ENCODE data around the gene PPA1.

DNA sequence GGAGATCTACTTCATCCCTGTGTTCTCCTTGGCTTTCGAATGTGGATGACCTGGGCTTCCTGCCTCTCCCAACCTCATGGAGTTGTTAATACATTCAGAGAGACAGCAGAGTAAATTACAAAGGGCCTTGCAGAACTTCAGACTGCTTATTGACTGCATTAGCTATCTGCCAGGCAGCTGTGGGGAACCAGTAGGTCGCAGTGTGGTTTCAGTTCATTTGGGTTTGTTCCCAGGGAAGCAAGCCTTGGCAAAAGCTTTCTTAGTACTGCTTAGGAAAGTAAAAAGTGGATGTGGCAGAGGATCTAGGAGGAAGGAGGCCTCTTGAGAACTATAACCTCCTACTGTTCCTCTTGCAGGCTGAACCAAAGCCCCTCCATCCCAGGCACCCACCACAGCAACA is 41.4 kb upstream of the PPA1 start:
- TF ChIP-seq, protein P1, sequence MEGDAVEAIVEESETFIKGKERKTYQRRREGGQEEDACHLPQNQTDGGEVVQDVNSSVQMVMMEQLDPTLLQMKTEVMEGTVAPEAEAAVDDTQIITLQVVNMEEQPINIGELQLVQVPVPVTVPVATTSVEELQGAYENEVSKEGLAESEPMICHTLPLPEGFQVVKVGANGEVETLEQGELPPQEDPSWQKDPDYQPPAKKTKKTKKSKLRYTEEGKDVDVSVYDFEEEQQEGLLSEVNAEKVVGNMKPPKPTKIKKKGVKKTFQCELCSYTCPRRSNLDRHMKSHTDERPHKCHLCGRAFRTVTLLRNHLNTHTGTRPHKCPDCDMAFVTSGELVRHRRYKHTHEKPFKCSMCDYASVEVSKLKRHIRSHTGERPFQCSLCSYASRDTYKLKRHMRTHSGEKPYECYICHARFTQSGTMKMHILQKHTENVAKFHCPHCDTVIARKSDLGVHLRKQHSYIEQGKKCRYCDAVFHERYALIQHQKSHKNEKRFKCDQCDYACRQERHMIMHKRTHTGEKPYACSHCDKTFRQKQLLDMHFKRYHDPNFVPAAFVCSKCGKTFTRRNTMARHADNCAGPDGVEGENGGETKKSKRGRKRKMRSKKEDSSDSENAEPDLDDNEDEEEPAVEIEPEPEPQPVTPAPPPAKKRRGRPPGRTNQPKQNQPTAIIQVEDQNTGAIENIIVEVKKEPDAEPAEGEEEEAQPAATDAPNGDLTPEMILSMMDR (optimal IDR thresholded peaks at IDR 0.05 in 1 of 3, IDR thresholded peaks at IDR 0.05 in 1 of 3, conservative IDR thresholded peaks at IDR 0.05 in 1 of 3; ENCODE audit: extremely low read depth in 1 of 3, insufficient read depth in 2 of 3, low read length in 3 of 3), result peak in 1 of 3 experiments; percentile 20
- no peak for TF ChIP-seq EZH2 (IDR thresholded peaks at IDR 0.05; ENCODE audit: low read length)

All from keratinocyte (primary cell).